SK-N-SH (cell line): ENCODE measurements around the gene SERPINA3. TPM values are rescaled to one million over a fixed set of nuclear protein-coding genes. Genes with fewer than 3 reads are reported as not detected.

Experiments
- CTCF ChIA-PET: fragments of 300-600, 350-600 bp; formaldehyde crosslinking; extraction: SDS; loops from one replicate; lab custom pipeline; 2021; lab: Yijun Ruan, JAX
- POLR2A ChIA-PET: fragments of 350-600 bp; sonication (Branson Sonifier 250); formaldehyde crosslinking; extraction: SDS; loops from one replicate; lab custom pipeline; 2020; ENCODE audit warnings: antibody characterized with exemption, inconsistent platforms; lab: Yijun Ruan, JAX
- DNase-seq: peaks from one replicate; pipeline ENCODE4 v3.0.0; 2012
- H2AFZ ChIP-seq: fragments of 200-600 bp; sonication (generic); 2 replicates; pipeline ENCODE4 v1.8.1; 2016; ENCODE audit warnings: antibody characterized with exemption, mild to moderate bottlenecking, low read depth
- H3F3A ChIP-seq: fragments of 200-600 bp; sonication (generic); replicated peaks from 2 replicates; pipeline ENCODE3; 2016; ENCODE audit warnings: antibody characterized with exemption, mild to moderate bottlenecking; ENCODE audit not compliant: insufficient read depth
- H3K27ac ChIP-seq, 2 experiments: fragments of 200-500 bp in 1 of 2; fragments of 200-600 bp in 1 of 2; sonication (Bioruptor generic) in 1 of 2; sonication (generic), shearing (Covaris generic) in 1 of 2; 2 replicates each; pipeline versions ENCODE4 v1.5.1 to v1.6.1; 2014 to 2016; ENCODE audit warnings: low read depth in 2 of 2, inconsistent platforms in 1 of 2, low read length in 1 of 2, mild to moderate bottlenecking in 1 of 2, mixed read lengths in 1 of 2
- H3K27me3 ChIP-seq: fragments of 200-600 bp; sonication (generic), shearing (Covaris generic); 2 replicates; pipeline ENCODE4 v1.6.1; 2016; ENCODE audit warnings: mixed run types; ENCODE audit not compliant: insufficient read depth
- H3K36me3 ChIP-seq, 2 experiments: fragments of 200-500 bp in 1 of 2; fragments of 200-600 bp in 1 of 2; sonication (Bioruptor generic) in 1 of 2; sonication (generic) in 1 of 2; replicated peaks in 1 of 2; 2 replicates each; pipeline versions ENCODE3 to v1.5.1; 2014 to 2016; ENCODE audit warnings: low read length in 1 of 2, mild to moderate bottlenecking in 1 of 2; ENCODE audit not compliant: insufficient read depth in 2 of 2, control insufficient read depth in 1 of 2
- H3K4me1 ChIP-seq, 2 experiments: fragments of 200-500 bp in 1 of 2; fragments of 200-600 bp in 1 of 2; sonication (Bioruptor generic) in 1 of 2; sonication (generic), shearing (Covaris generic) in 1 of 2; 2 replicates each; pipeline versions ENCODE4 v1.5.1 to v1.6.1; 2014 to 2016; ENCODE audit warnings: low read depth in 1 of 2, low read length in 1 of 2, mixed run types in 1 of 2; ENCODE audit not compliant: insufficient read depth in 2 of 2, control insufficient read depth in 1 of 2
- H3K4me2 ChIP-seq: fragments of 200-600 bp; sonication (generic), shearing (Covaris generic); 2 replicates; pipeline ENCODE4 v1.6.1; 2017; ENCODE audit warnings: mixed run types
- H3K4me3 ChIP-seq, 2 experiments: fragments of 200-500 bp in 1 of 2; fragments of 200-600 bp in 1 of 2; sonication (Bioruptor generic) in 1 of 2; sonication (generic), shearing (Covaris generic) in 1 of 2; 2 replicates each; pipeline versions ENCODE4 v1.5.1 to v1.8.1; 2014 to 2016; ENCODE audit warnings: low read depth in 2 of 2, inconsistent platforms in 1 of 2, low read length in 1 of 2, mild to moderate bottlenecking in 1 of 2, mixed read lengths in 1 of 2, moderate library complexity in 1 of 2
- H3K79me2 ChIP-seq: fragments of 200-600 bp; sonication (generic); 2 replicates; pipeline ENCODE4 v1.8.1; 2017; ENCODE audit warnings: mild to moderate bottlenecking; ENCODE audit not compliant: insufficient read depth
- H3K9ac ChIP-seq: fragments of 200-600 bp; sonication (generic); 2 replicates; pipeline ENCODE4 v1.6.1; 2017; ENCODE audit warnings: mixed run types
- H3K9me2 ChIP-seq: fragments of 200-600 bp; sonication (generic); 2 replicates; pipeline ENCODE4 v1.6.1; 2017; ENCODE audit warnings: mixed run types
- H3K9me3 ChIP-seq: fragments of 200-600 bp; sonication (generic); 2 replicates; pipeline ENCODE4 v1.6.1; 2017; ENCODE audit warnings: mixed run types, mild to moderate bottlenecking, moderate library complexity
- H4K20me1 ChIP-seq: fragments of 200-600 bp; sonication (generic); 2 replicates; pipeline ENCODE4 v1.6.1; 2017; ENCODE audit warnings: mild to moderate bottlenecking, mixed run types; ENCODE audit not compliant: insufficient read depth
- CHD2 ChIP-seq: fragments of 150-350 bp; IDR thresholded peaks from 2 replicates; pipeline ENCODE4 v1.6.1; 2018; ENCODE audit warnings: low read length; ENCODE audit not compliant: partially characterized antibody
- CTCF ChIP-seq: fragments of 200-600 bp; sonication (generic); IDR thresholded peaks from 2 replicates; pipeline ENCODE4 v1.6.1; 2017; ENCODE audit warnings: antibody characterized with exemption, mild to moderate bottlenecking, moderate library complexity
- ELF1 ChIP-seq: IDR thresholded peaks from 2 replicates; pipeline ENCODE4 v1.4.0; 2012
- EP300 ChIP-seq, 2 experiments: IDR thresholded peaks; 2 replicates each; pipeline versions ENCODE4 v1.4.0 to v1.6.1; 2012; ENCODE audit warnings: borderline replicate concordance in 1 of 2, low read depth in 1 of 2, low read length in 1 of 2
- FOSL2 ChIP-seq: IDR thresholded peaks from 2 replicates; pipeline ENCODE4 v1.4.0; 2012; ENCODE audit warnings: low read depth, mild to moderate bottlenecking, moderate library complexity, borderline replicate concordance
- FOXM1 ChIP-seq: IDR thresholded peaks from 2 replicates; pipeline ENCODE4 v1.4.0; 2012; ENCODE audit warnings: low read depth, mild to moderate bottlenecking
- GABPA ChIP-seq: IDR thresholded peaks from 2 replicates; pipeline ENCODE4 v1.4.0; 2012; ENCODE audit warnings: low read depth, mild to moderate bottlenecking
- MEF2A ChIP-seq: IDR thresholded peaks from 2 replicates; pipeline ENCODE4 v1.4.0; 2012; ENCODE audit warnings: low read depth, borderline replicate concordance
- NFIC ChIP-seq: IDR thresholded peaks from 2 replicates; pipeline ENCODE4 v1.4.0; 2012; ENCODE audit warnings: borderline replicate concordance
- PBX3 ChIP-seq: IDR thresholded peaks from 2 replicates; pipeline ENCODE4; 2012
- RAD21 ChIP-seq: IDR thresholded peaks from 2 replicates; pipeline ENCODE4 v1.6.1; 2012; ENCODE audit warnings: mild to moderate bottlenecking, low read length
- RXRA ChIP-seq: IDR thresholded peaks from 2 replicates; pipeline ENCODE4 v1.4.0; 2012; ENCODE audit warnings: low read depth, mild to moderate bottlenecking, borderline replicate concordance
- SMC3 ChIP-seq: IDR thresholded peaks from 2 replicates; pipeline ENCODE4 v1.6.1; 2012; ENCODE audit warnings: low read depth, low read length, improper control_type of control experiment
- YY1 ChIP-seq: IDR thresholded peaks from 2 replicates; pipeline ENCODE4 v1.4.0; 2012; ENCODE audit warnings: low read depth, mild to moderate bottlenecking
- ZBTB33 ChIP-seq: IDR thresholded peaks from 2 replicates; pipeline ENCODE4 v1.4.0; 2012; ENCODE audit warnings: low read depth, borderline replicate concordance
- WGBS: methylation state at CpG from one replicate; pipeline ENCODE4 v1.1.6; 2017; ENCODE audit warnings: low lambda C conversion rate; 5-methylcytosine and 5-hydroxymethylcytosine counted together
- polyA plus RNA-seq, 3 experiments: library from polyadenylated mRNA; depleted of rRNA; stranded (reverse); fragments of >200 nt; gene quantifications; 2 replicates each; pipeline ENCODE4 v1.2.3, GENCODE V29; 2012
- TF ChIP-seq, protein P1 (sequence below): IDR thresholded peaks from 2 replicates; pipeline ENCODE4 v1.6.1; 2012; ENCODE audit warnings: mild to moderate bottlenecking, low read depth, low read length, moderate library complexity

SERPINA3 gene
- polyA plus RNA-seq, 1 of the 3 experiments (the other 2 are of a cell fraction), result 0.25 TPM

- TF ChIP-seq SMC3 (no peak), FOSL2 (no peak), MEF2A (no peak), RAD21 (no peak), ELF1 (no peak), CTCF (no peak), EP300 (IDR thresholded peaks at IDR 0.05; ENCODE audit: borderline replicate concordance in 1 of 2, low read depth in 1 of 2, low read length in 1 of 2) (no peak), RXRA (no peak), CHD2 (no peak), GABPA (no peak)
- TF ChIP-seq, protein P1, sequence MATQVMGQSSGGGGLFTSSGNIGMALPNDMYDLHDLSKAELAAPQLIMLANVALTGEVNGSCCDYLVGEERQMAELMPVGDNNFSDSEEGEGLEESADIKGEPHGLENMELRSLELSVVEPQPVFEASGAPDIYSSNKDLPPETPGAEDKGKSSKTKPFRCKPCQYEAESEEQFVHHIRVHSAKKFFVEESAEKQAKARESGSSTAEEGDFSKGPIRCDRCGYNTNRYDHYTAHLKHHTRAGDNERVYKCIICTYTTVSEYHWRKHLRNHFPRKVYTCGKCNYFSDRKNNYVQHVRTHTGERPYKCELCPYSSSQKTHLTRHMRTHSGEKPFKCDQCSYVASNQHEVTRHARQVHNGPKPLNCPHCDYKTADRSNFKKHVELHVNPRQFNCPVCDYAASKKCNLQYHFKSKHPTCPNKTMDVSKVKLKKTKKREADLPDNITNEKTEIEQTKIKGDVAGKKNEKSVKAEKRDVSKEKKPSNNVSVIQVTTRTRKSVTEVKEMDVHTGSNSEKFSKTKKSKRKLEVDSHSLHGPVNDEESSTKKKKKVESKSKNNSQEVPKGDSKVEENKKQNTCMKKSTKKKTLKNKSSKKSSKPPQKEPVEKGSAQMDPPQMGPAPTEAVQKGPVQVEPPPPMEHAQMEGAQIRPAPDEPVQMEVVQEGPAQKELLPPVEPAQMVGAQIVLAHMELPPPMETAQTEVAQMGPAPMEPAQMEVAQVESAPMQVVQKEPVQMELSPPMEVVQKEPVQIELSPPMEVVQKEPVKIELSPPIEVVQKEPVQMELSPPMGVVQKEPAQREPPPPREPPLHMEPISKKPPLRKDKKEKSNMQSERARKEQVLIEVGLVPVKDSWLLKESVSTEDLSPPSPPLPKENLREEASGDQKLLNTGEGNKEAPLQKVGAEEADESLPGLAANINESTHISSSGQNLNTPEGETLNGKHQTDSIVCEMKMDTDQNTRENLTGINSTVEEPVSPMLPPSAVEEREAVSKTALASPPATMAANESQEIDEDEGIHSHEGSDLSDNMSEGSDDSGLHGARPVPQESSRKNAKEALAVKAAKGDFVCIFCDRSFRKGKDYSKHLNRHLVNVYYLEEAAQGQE, result no peak
- no peak overlapping the region for H2AFZ ChIP-seq
- no peak overlapping the region for H3K9ac ChIP-seq
- H3K9me3 ChIP-seq, result no peaks in the 10 kb centered on the region
- H3K79me2 ChIP-seq, result no peaks in the 10 kb centered on the region
- H3K36me3 ChIP-seq, result no peaks in the 10 kb centered on the region
- WGBS, result 53% methylated on average over 10 of the region's 10 CpGs
- H3K27me3 ChIP-seq, result no peaks in the 10 kb centered on the region
- H3K4me3 ChIP-seq, result no peak overlapping the region
- no peaks in the 10 kb centered on the region for H3K4me1 ChIP-seq
- no peaks in the 10 kb centered on the region for H4K20me1 ChIP-seq
- DNase-seq, result no peak
- H3F3A ChIP-seq, result no peaks in the 10 kb centered on the region
- no peaks in the 10 kb centered on the region for H3K9me2 ChIP-seq
- H3K27ac ChIP-seq, result no peak overlapping the region
- POLR2A ChIA-PET, result no interaction called here
- H3K4me2 ChIP-seq, result no peak overlapping the region
- CTCF ChIA-PET, result interaction anchor here (1.6 kb wide), 1 partner anchor 14 kb away, joined by 4 read pairs; no protein-coding TSS in a partner anchor
Observed at GRCh38 chr14:94624537-94625352, 12.6 kb downstream of the SERPINA3 start.

DNA sequence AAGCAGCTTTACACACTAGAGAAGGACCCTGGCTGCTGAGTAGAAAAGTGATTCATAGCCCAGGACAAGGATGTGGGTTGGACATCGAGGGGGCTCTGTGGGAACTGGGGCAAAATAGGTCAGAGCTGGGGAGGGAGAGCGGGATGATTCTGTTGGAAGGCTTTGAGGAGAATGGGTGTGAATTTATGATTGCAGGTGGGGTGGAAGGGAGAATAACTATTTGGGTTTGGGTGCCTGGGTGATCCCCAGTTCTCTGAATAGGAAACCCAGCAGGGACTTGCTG lies 13.1 kb downstream of the SERPINA3 start:
- no peak overlapping the region for H2AFZ ChIP-seq
- no peaks in the 10 kb centered on the region for H3K79me2 ChIP-seq
- no peak overlapping the region for H3K27ac ChIP-seq
- no peaks in the 10 kb centered on the region for H3F3A ChIP-seq
- WGBS, result 23% methylated on average over 2 of the region's 2 CpGs
- ChIA-PET CTCF (interaction anchor here (1.6 kb wide), 1 partner anchor 13 kb away, joined by 4 read pairs; no protein-coding TSS in a partner anchor), POLR2A (no interaction called here)
- H3K4me3 ChIP-seq, result no peak overlapping the region
- no peaks in the 10 kb centered on the region for H3K9me3 ChIP-seq
- no peak overlapping the region for H3K4me2 ChIP-seq
- no peaks in the 10 kb centered on the region for H3K9me2 ChIP-seq
- no peaks in the 10 kb centered on the region for H3K4me1 ChIP-seq
- H3K9ac ChIP-seq, result no peak overlapping the region
- DNase-seq, result no peak
- no peaks in the 10 kb centered on the region for H4K20me1 ChIP-seq
- H3K27me3 ChIP-seq, result no peaks in the 10 kb centered on the region
- no peaks in the 10 kb centered on the region for H3K36me3 ChIP-seq
- no peak for TF ChIP-seq ZBTB33
- TF ChIP-seq MEF2A, result no peak
- TF ChIP-seq CTCF, result no peak
- TF ChIP-seq PBX3, result no peak
- TF ChIP-seq FOXM1, result no peak
- no peak for TF ChIP-seq CHD2
- TF ChIP-seq NFIC, result no peak
- TF ChIP-seq ELF1, result no peak
- no peak for TF ChIP-seq YY1
